Mesenchymal stem cell (in vitro differentiated cells and primary cell): ENCODE measurements around the gene EZH2.

ENCODE experiments used
- DNase-seq: peaks from one replicate; pipeline ENCODE4 v3.0.0-alpha.2; 2013
- H2AFZ ChIP-seq: one replicate; pipeline ENCODE4 v1.6.1; 2013; ENCODE audit warnings: low read depth, mild to moderate bottlenecking, control low read depth, inconsistent platforms, low read length, moderate library complexity
- H2AK5ac ChIP-seq: 2 replicates; pipeline ENCODE4 v1.6.1; 2013; ENCODE audit warnings: low read length, moderate library complexity, mild to moderate bottlenecking, inconsistent platforms; ENCODE audit not compliant: severe bottlenecking
- H2BK120ac ChIP-seq: one replicate; pipeline ENCODE4 v1.6.1; 2013; ENCODE audit warnings: low read depth, mild to moderate bottlenecking, inconsistent platforms, low read length, moderate library complexity
- H2BK12ac ChIP-seq, 2 experiments: one replicate each; pipeline ENCODE4 v1.6.1; 2013; ENCODE audit warnings: inconsistent platforms in 2 of 2, low read length in 2 of 2, mild to moderate bottlenecking in 2 of 2, moderate library complexity in 2 of 2, control low read depth in 1 of 2
- H2BK15ac ChIP-seq: one replicate; pipeline ENCODE4 v1.6.1; 2013; ENCODE audit warnings: mild to moderate bottlenecking, low read depth, inconsistent platforms; ENCODE audit not compliant: poor library complexity, severe bottlenecking
- H2BK5ac ChIP-seq: 2 replicates; pipeline ENCODE4 v1.6.1; 2013; ENCODE audit warnings: low read depth, mild to moderate bottlenecking, low read length, control low read depth, inconsistent platforms; ENCODE audit not compliant: poor library complexity, severe bottlenecking
- H3K14ac ChIP-seq, 2 experiments: one replicate each; pipeline ENCODE4 v1.6.1; 2013; ENCODE audit warnings: inconsistent platforms in 2 of 2, low read length in 2 of 2, control low read depth in 1 of 2, mild to moderate bottlenecking in 1 of 2, moderate library complexity in 1 of 2
- H3K18ac ChIP-seq, 2 experiments: one replicate each; pipeline ENCODE4 v1.6.1; 2013; ENCODE audit warnings: inconsistent platforms in 2 of 2, low read length in 2 of 2, control low read depth in 1 of 2, low read depth in 1 of 2, mild to moderate bottlenecking in 1 of 2
- H3K23ac ChIP-seq, 2 experiments: one replicate each; pipeline ENCODE4 v1.6.1; 2013; ENCODE audit warnings: inconsistent platforms in 2 of 2, low read length in 2 of 2, mild to moderate bottlenecking in 2 of 2, moderate library complexity in 2 of 2, control low read depth in 1 of 2
- H3K27ac ChIP-seq: 2 replicates; pipeline ENCODE4 v1.5.1; 2013; ENCODE audit warnings: mild to moderate bottlenecking, moderate library complexity, low read length, control low read depth, inconsistent platforms; ENCODE audit not compliant: poor library complexity, severe bottlenecking
- H3K27me3 ChIP-seq, 2 experiments: 2 replicates each; pipeline versions ENCODE4 v1.6.1 to v1.7.0; 2013; ENCODE audit warnings: low read length in 2 of 2, mild to moderate bottlenecking in 2 of 2, moderate library complexity in 2 of 2, control low read depth in 1 of 2, inconsistent platforms in 1 of 2; ENCODE audit not compliant: control insufficient read depth in 1 of 2, insufficient read depth in 1 of 2
- H3K36me3 ChIP-seq, 2 experiments: 2 replicates each; pipeline versions ENCODE4 v1.6.1 to v1.7.0; 2013; ENCODE audit warnings: low read length in 2 of 2, control low read depth in 1 of 2, inconsistent platforms in 1 of 2, low read depth in 1 of 2, mild to moderate bottlenecking in 1 of 2; ENCODE audit not compliant: insufficient read depth in 2 of 2, control insufficient read depth in 1 of 2
- H3K4ac ChIP-seq, 2 experiments: one replicate each; pipeline ENCODE4 v1.6.1; 2013; ENCODE audit warnings: inconsistent platforms in 2 of 2, low read length in 2 of 2, mild to moderate bottlenecking in 2 of 2, moderate library complexity in 2 of 2, control low read depth in 1 of 2, low read depth in 1 of 2
- H3K4me1 ChIP-seq: 2 replicates; pipeline ENCODE4 v1.6.1; 2013; ENCODE audit warnings: low read depth, low read length, control low read depth; ENCODE audit not compliant: control insufficient read depth, insufficient read depth
- H3K4me2 ChIP-seq: 2 replicates; pipeline ENCODE4 v1.6.1; 2013; ENCODE audit warnings: low read length, mild to moderate bottlenecking, inconsistent platforms; ENCODE audit not compliant: poor library complexity, severe bottlenecking
- H3K4me3 ChIP-seq, 2 experiments: 2 replicates each; pipeline versions ENCODE4 v1.5.1 to v1.7.0; 2013; ENCODE audit warnings: low read length in 2 of 2, mild to moderate bottlenecking in 2 of 2, control low read depth in 1 of 2, low read depth in 1 of 2; ENCODE audit not compliant: insufficient read depth in 1 of 2
- H3K79me1 ChIP-seq: replicated peaks from 2 replicates; pipeline ENCODE4 v1.6.1; 2013; ENCODE audit warnings: mild to moderate bottlenecking, control low read depth, low read length, inconsistent platforms; ENCODE audit not compliant: poor library complexity, severe bottlenecking
- H3K9ac ChIP-seq: 2 replicates; pipeline ENCODE4 v1.7.0; 2013; ENCODE audit warnings: mild to moderate bottlenecking, low read length, moderate library complexity
- H3K9me3 ChIP-seq: 2 replicates; pipeline ENCODE4 v1.7.0; 2013; ENCODE audit warnings: mild to moderate bottlenecking, low read length; ENCODE audit not compliant: control insufficient read depth
- H4K8ac ChIP-seq: one replicate; pipeline ENCODE4 v1.6.1; 2013; ENCODE audit warnings: inconsistent platforms, mild to moderate bottlenecking, low read length, moderate library complexity
- H4K91ac ChIP-seq: one replicate; pipeline ENCODE4 v1.6.1; 2013; ENCODE audit warnings: mild to moderate bottlenecking, low read length, inconsistent platforms
- WGBS: methylation state at CpG from one replicate; pipeline ENCODE4 v1.1.7; 2013; ENCODE audit warnings: mixed read lengths; 5-methylcytosine and 5-hydroxymethylcytosine counted together

The EZH2 gene

GRCh38 chr7:148883266-148884048, 634 bp downstream of the EZH2 start:
- no peaks in the 10 kb centered on the region for H3K36me3 ChIP-seq
- H2BK12ac ChIP-seq: peak overlapping the region in 1 of 2 experiments; percentile 54
- peak overlapping the region in 1 of 2 experiments; percentile 74 for H3K18ac ChIP-seq
- H4K8ac ChIP-seq: peak overlapping the region; percentile 64
- H2BK120ac ChIP-seq: peak overlapping the region; percentile 42
- no peak overlapping the region for H2AK5ac ChIP-seq
- H2BK15ac ChIP-seq: peak overlapping the region; percentile 12
- H3K4me1 ChIP-seq: peaks cover 4% of the 10 kb centered on the region
- peak overlapping the region in 1 of 2 experiments; percentile 71 for H3K4ac ChIP-seq
- peak overlapping the region in 1 of 2 experiments; percentile 89 for H3K23ac ChIP-seq
- H3K4me3 ChIP-seq: peak overlapping the region; percentile 97 to 98
- H3K27ac ChIP-seq: no peak overlapping the region
- DNase-seq: peak; percentile 40
- H2AFZ ChIP-seq: peak overlapping the region; percentile 84
- peak overlapping the region in 1 of 2 experiments; percentile 41 for H3K14ac ChIP-seq
- under 1% methylated on average over 43 of the region's 88 CpGs for WGBS
- H3K9me3 ChIP-seq: no peaks in the 10 kb centered on the region
- peak overlapping the region; percentile 80 for H4K91ac ChIP-seq
- H3K4me2 ChIP-seq: peak overlapping the region; percentile 93
- peak overlapping the region; percentile 85 for H3K9ac ChIP-seq
- no peaks in the 10 kb centered on the region for H3K27me3 ChIP-seq
- H3K79me1 ChIP-seq: peaks cover 3% of the 10 kb centered on the region
- H2BK5ac ChIP-seq: no peak overlapping the region

GRCh38 chr7:148882841-148883265, 1.2 kb downstream of the EZH2 start:
- H4K8ac ChIP-seq: no peak overlapping the region
- H3K79me1 ChIP-seq: peaks cover 3% of the 10 kb centered on the region
- no peaks in the 10 kb centered on the region for H3K9me3 ChIP-seq
- H2AFZ ChIP-seq: peak overlapping the region; percentile 84
- H3K27me3 ChIP-seq: no peaks in the 10 kb centered on the region
- H3K23ac ChIP-seq: no peak overlapping the region
- peak overlapping the region; percentile 97 to 98 for H3K4me3 ChIP-seq
- no peak overlapping the region for H2BK5ac ChIP-seq
- no peak overlapping the region for H4K91ac ChIP-seq
- no peaks in the 10 kb centered on the region for H3K36me3 ChIP-seq
- no peak overlapping the region for H2BK15ac ChIP-seq
- H3K4me1 ChIP-seq: peaks cover 3% of the 10 kb centered on the region
- no peak overlapping the region for H3K27ac ChIP-seq
- peak overlapping the region in 1 of 2 experiments; percentile 56 for H3K4ac ChIP-seq
- peak overlapping the region; percentile 93 for H3K4me2 ChIP-seq
- peak overlapping the region; percentile 85 for H3K9ac ChIP-seq
- H2BK120ac ChIP-seq: no peak overlapping the region
- peak; percentile 16 for DNase-seq
- WGBS: 2% methylated on average over 7 of the region's 12 CpGs
- H3K18ac ChIP-seq: no peak overlapping the region
- H2AK5ac ChIP-seq: no peak overlapping the region
- H2BK12ac ChIP-seq: no peak overlapping the region
- H3K14ac ChIP-seq: no peak overlapping the region

GRCh38 chr7:148882192-148882591, 1.9 kb downstream of the EZH2 start:
- Histone ChIP-seq H3K36me3 (no peaks in the 10 kb centered on the region), H3K9ac (peak overlapping the region; percentile 85), H4K91ac (no peak overlapping the region), H3K79me1 (peaks cover 3% of the 10 kb centered on the region), H3K4me3 (peak overlapping the region in 1 of 2 experiments; percentile 98), H2BK12ac (no peak overlapping the region), H2BK15ac (no peak overlapping the region), H3K4ac (no peak overlapping the region), H2AFZ (no peak overlapping the region), H3K9me3 (no peaks in the 10 kb centered on the region), H3K14ac (no peak overlapping the region), H3K23ac (no peak overlapping the region), H3K4me2 (no peak overlapping the region), H2BK120ac (no peak overlapping the region), H3K27ac (no peak overlapping the region), H2AK5ac (no peak overlapping the region), H3K27me3 (no peaks in the 10 kb centered on the region), H3K4me1 (peaks cover 3% of the 10 kb centered on the region), H4K8ac (no peak overlapping the region), H2BK5ac (no peak overlapping the region), H3K18ac (no peak overlapping the region)
- WGBS: 92% methylated on average over 4 of the region's 5 CpGs
- no peak for DNase-seq

GRCh38 chr7:148878317-148878716, 5.8 kb downstream of the EZH2 start:
- no peak overlapping the region for H3K4me3 ChIP-seq
- H3K36me3 ChIP-seq: no peaks in the 10 kb centered on the region
- H3K4ac ChIP-seq: no peak overlapping the region
- no peaks in the 10 kb centered on the region for H3K9me3 ChIP-seq
- H2AK5ac ChIP-seq: no peak overlapping the region
- H3K18ac ChIP-seq: no peak overlapping the region
- H3K4me1 ChIP-seq: no peaks in the 10 kb centered on the region
- no peak overlapping the region for H2BK5ac ChIP-seq
- no peak overlapping the region for H4K91ac ChIP-seq
- no peak overlapping the region for H3K14ac ChIP-seq
- peaks cover 3% of the 10 kb centered on the region for H3K79me1 ChIP-seq
- H3K27ac ChIP-seq: no peak overlapping the region
- no peak overlapping the region for H4K8ac ChIP-seq
- H2BK120ac ChIP-seq: no peak overlapping the region
- no peak overlapping the region for H2BK12ac ChIP-seq
- H3K23ac ChIP-seq: no peak overlapping the region
- DNase-seq: no peak
- WGBS: 100% methylated on average over 1 of the region's 2 CpGs
- H3K9ac ChIP-seq: no peak overlapping the region
- H3K4me2 ChIP-seq: no peak overlapping the region
- H2AFZ ChIP-seq: no peak overlapping the region
- H3K27me3 ChIP-seq: no peaks in the 10 kb centered on the region
- no peak overlapping the region for H2BK15ac ChIP-seq
